Panc1 (cell line): ENCODE measurements around the gene CCND3. TPM values are rescaled to one million over a fixed set of nuclear protein-coding genes. Genes with fewer than 3 reads are reported as not detected.

Source experiments
- ATAC-seq: fragments of 200-7000 bp; cut with Tn5 transposase; 2 replicates; pipeline ENCODE4 v1.9.1; 2020; ENCODE audit warnings: mild to moderate bottlenecking, moderate library complexity
- BruUV-seq: library from RNA; stranded (reverse); fragments of 400-500 nt; replicated peaks from 2 replicates; lab custom pipeline; 2021; lab: Mats Ljungman, UMichigan
- CTCF ChIA-PET: fragments of 300-600 bp; sonication (Branson Sonifier 250); formaldehyde crosslinking; loops from one replicate; lab custom pipeline; 2022; ENCODE audit warnings: antibody characterized with exemption; lab: Charles Lee
- POLR2A ChIA-PET: fragments of 300-600 bp; sonication (Branson Sonifier 250); formaldehyde crosslinking; loops from one replicate; lab custom pipeline; 2022; ENCODE audit warnings: antibody characterized with exemption; lab: Charles Lee
- DNase-seq: peaks from one replicate; pipeline ENCODE4 v3.0.0-alpha.2; 2010; ENCODE audit warnings: low read depth, low spot score
- H3K27ac ChIP-seq: 2 replicates; pipeline ENCODE4 v1.5.1; 2011; ENCODE audit warnings: mild to moderate bottlenecking, low read length, inconsistent platforms
- H3K27me3 ChIP-seq: fragments of 200-500 bp; sonication (Bioruptor generic); 2 replicates; pipeline ENCODE4 v1.6.0; 2014; ENCODE audit warnings: low read length, inconsistent platforms; ENCODE audit not compliant: control insufficient read depth, insufficient read depth
- H3K36me3 ChIP-seq: fragments of 200-500 bp; sonication (Bioruptor generic); 2 replicates; pipeline ENCODE4 v1.5.1; 2014; ENCODE audit warnings: inconsistent platforms, mild to moderate bottlenecking, low read length, moderate library complexity; ENCODE audit not compliant: control insufficient read depth, insufficient read depth
- H3K4me1 ChIP-seq: 2 replicates; pipeline ENCODE4 v1.5.1; 2011; ENCODE audit warnings: inconsistent platforms, mild to moderate bottlenecking, low read length, moderate library complexity; ENCODE audit not compliant: control insufficient read depth, insufficient read depth
- H3K4me3 ChIP-seq, 2 experiments: 2 replicates each; pipeline ENCODE4 v1.5.1; 2011 to 2012; ENCODE audit warnings: low read depth in 2 of 2, low read length in 2 of 2, mild to moderate bottlenecking in 2 of 2, inconsistent platforms in 1 of 2, moderate library complexity in 1 of 2
- H3K9me3 ChIP-seq: fragments of 200-500 bp; sonication (Bioruptor generic); 2 replicates; pipeline ENCODE4 v1.5.1; 2014; ENCODE audit warnings: low read depth, mild to moderate bottlenecking, inconsistent platforms, low read length, moderate library complexity; ENCODE audit not compliant: control insufficient read depth, insufficient read depth
- CTCF ChIP-seq: fragments of 450-650 bp; IDR thresholded peaks from 2 replicates; pipeline ENCODE4 v1.5.1; 2017; ENCODE audit warnings: mild to moderate bottlenecking
- POLR2AphosphoS5 ChIP-seq: IDR thresholded peaks from 2 replicates; pipeline ENCODE4 v1.6.1; 2012; ENCODE audit warnings: mild to moderate bottlenecking, low read depth, low read length, moderate library complexity
- SIN3A ChIP-seq: IDR thresholded peaks from 2 replicates; pipeline ENCODE4 v1.6.1; 2012; ENCODE audit warnings: low read depth, mild to moderate bottlenecking, low read length, moderate library complexity, borderline replicate concordance; ENCODE audit not compliant: insufficient read depth
- TCF7L2 ChIP-seq: IDR thresholded peaks from 2 replicates; pipeline ENCODE4 v1.6.1; 2011; ENCODE audit warnings: mild to moderate bottlenecking, low read depth, low read length, inconsistent platforms
- in situ Hi-C: cut with HindIII; loops from 2 replicates; pipeline ENCODE4 v1.10.0; 2016; ENCODE audit warnings: low sequenced_read_pairs, low pct_unique_long_range_greater_than_20kb
- intact Hi-C: fragments of 100-400 bp; cut with micrococcal nuclease; formaldehyde crosslinking; loops from one replicate; pipeline ENCODE4 v1.10.0; 2022; ENCODE audit not compliant: unreplicated experiment
- total RNA-seq: library from RNA; stranded (reverse); gene quantifications from one replicate; pipeline ENCODE4 v1.2.1, GENCODE V29; 2021; ENCODE audit not compliant: unreplicated experiment
- TF ChIP-seq, protein P1 (sequence below), 2 experiments: IDR thresholded peaks; 2 replicates each; pipeline ENCODE4 v1.6.1; 2011 to 2012; ENCODE audit warnings: low read depth in 2 of 2, control low read depth in 1 of 2, low read length in 1 of 2, mild to moderate bottlenecking in 1 of 2, moderate library complexity in 1 of 2; ENCODE audit not compliant: insufficient read depth in 1 of 2

The CCND3 gene
- total RNA-seq, 1 experiment from 2014 or later = 36.8 TPM

GRCh38 chr6:41960028-41960427, 18.4 kb upstream of the CCND3 start:
- TF ChIP-seq CTCF = no peak
- no peak for TF ChIP-seq POLR2AphosphoS5
- no peak for TF ChIP-seq TCF7L2
- TF ChIP-seq, protein P1, sequence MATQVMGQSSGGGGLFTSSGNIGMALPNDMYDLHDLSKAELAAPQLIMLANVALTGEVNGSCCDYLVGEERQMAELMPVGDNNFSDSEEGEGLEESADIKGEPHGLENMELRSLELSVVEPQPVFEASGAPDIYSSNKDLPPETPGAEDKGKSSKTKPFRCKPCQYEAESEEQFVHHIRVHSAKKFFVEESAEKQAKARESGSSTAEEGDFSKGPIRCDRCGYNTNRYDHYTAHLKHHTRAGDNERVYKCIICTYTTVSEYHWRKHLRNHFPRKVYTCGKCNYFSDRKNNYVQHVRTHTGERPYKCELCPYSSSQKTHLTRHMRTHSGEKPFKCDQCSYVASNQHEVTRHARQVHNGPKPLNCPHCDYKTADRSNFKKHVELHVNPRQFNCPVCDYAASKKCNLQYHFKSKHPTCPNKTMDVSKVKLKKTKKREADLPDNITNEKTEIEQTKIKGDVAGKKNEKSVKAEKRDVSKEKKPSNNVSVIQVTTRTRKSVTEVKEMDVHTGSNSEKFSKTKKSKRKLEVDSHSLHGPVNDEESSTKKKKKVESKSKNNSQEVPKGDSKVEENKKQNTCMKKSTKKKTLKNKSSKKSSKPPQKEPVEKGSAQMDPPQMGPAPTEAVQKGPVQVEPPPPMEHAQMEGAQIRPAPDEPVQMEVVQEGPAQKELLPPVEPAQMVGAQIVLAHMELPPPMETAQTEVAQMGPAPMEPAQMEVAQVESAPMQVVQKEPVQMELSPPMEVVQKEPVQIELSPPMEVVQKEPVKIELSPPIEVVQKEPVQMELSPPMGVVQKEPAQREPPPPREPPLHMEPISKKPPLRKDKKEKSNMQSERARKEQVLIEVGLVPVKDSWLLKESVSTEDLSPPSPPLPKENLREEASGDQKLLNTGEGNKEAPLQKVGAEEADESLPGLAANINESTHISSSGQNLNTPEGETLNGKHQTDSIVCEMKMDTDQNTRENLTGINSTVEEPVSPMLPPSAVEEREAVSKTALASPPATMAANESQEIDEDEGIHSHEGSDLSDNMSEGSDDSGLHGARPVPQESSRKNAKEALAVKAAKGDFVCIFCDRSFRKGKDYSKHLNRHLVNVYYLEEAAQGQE (IDR thresholded peaks at IDR 0.05; ENCODE audit: insufficient read depth in 1 of 2, low read depth in 2 of 2, low read length in 1 of 2) = no peak
- TF ChIP-seq SIN3A = no peak
- in situ Hi-C loops (no loop called here), intact Hi-C loops (no loop called here)
- DNase-seq = no peak
- no peak overlapping the region for H3K27ac ChIP-seq
- H3K4me1 ChIP-seq = no peaks in the 10 kb centered on the region
- no peaks in the 10 kb centered on the region for H3K9me3 ChIP-seq
- ChIA-PET POLR2A (no interaction called here), CTCF (no interaction called here)
- no peak for ATAC-seq
- H3K27me3 ChIP-seq = no peaks in the 10 kb centered on the region
- H3K4me3 ChIP-seq = no peak overlapping the region
- no peaks in the 10 kb centered on the region for H3K36me3 ChIP-seq
- no TSS peak for BruUV-seq

GRCh38 chr6:41958022-41958856, 16.6 kb upstream of the CCND3 start:
- intact Hi-C loops (no loop called here), in situ Hi-C loops (no loop called here)
- Histone ChIP-seq H3K9me3 (no peaks in the 10 kb centered on the region), H3K27ac (no peak overlapping the region), H3K4me3 (no peak overlapping the region), H3K36me3 (no peaks in the 10 kb centered on the region), H3K4me1 (no peaks in the 10 kb centered on the region), H3K27me3 (no peaks in the 10 kb centered on the region)
- no peak for ATAC-seq
- ChIA-PET CTCF (interaction anchor here (0.6 kb wide), 1 partner anchor 133 kb away, joined by 7 read pairs; no protein-coding TSS in a partner anchor), POLR2A (no interaction called here)
- no TSS peak for BruUV-seq
- DNase-seq = no peak
- TF ChIP-seq POLR2AphosphoS5 (no peak), CTCF (no peak), TCF7L2 (no peak), SIN3A (no peak)
- TF ChIP-seq, protein P1 (IDR thresholded peaks at IDR 0.05; ENCODE audit: insufficient read depth in 1 of 2, low read depth in 2 of 2, low read length in 1 of 2) = no peak
